ENCODE measurements around the gene ARPC1B.

GRCh38 chr7:99433158-99433557, 58.6 kb downstream of the ARPC1B start:
- TF ChIP-seq EZH2 (IDR thresholded peaks at IDR 0.05), result no peak
- TF ChIP-seq, protein P1, sequence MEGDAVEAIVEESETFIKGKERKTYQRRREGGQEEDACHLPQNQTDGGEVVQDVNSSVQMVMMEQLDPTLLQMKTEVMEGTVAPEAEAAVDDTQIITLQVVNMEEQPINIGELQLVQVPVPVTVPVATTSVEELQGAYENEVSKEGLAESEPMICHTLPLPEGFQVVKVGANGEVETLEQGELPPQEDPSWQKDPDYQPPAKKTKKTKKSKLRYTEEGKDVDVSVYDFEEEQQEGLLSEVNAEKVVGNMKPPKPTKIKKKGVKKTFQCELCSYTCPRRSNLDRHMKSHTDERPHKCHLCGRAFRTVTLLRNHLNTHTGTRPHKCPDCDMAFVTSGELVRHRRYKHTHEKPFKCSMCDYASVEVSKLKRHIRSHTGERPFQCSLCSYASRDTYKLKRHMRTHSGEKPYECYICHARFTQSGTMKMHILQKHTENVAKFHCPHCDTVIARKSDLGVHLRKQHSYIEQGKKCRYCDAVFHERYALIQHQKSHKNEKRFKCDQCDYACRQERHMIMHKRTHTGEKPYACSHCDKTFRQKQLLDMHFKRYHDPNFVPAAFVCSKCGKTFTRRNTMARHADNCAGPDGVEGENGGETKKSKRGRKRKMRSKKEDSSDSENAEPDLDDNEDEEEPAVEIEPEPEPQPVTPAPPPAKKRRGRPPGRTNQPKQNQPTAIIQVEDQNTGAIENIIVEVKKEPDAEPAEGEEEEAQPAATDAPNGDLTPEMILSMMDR (IDR thresholded peaks at IDR 0.05), result no peak

All from neural progenitor cell (in vitro differentiated cells).